Astrocyte (in vitro differentiated cells and primary cell): ENCODE results near the gene CD300E. TPM values are rescaled to one million over a fixed set of nuclear protein-coding genes. Genes with fewer than 3 reads are reported as not detected.

Experiments
- DNase-seq: peaks from one replicate; pipeline ENCODE4 v3.0.0-alpha.2; 2010; ENCODE audit warnings: low read depth
- FAIRE-seq: peaks from 2 replicates; lab custom pipeline; 2011; peaks lifted over from hg19 to GRCh38; lab: Jason Lieb, UNC
- H2AFZ ChIP-seq: 2 replicates; pipeline ENCODE4 v1.6.0; 2012; ENCODE audit warnings: low read depth, low read length, inconsistent platforms
- H3K27ac ChIP-seq: 2 replicates; pipeline ENCODE4 v1.5.1; 2011; ENCODE audit warnings: low read depth, low read length, inconsistent platforms
- H3K27me3 ChIP-seq: 2 replicates; pipeline ENCODE4 v1.6.0; 2011; ENCODE audit warnings: low read length, inconsistent platforms; ENCODE audit not compliant: insufficient read depth
- H3K36me3 ChIP-seq: 2 replicates; pipeline ENCODE4 v1.5.1; 2011; ENCODE audit warnings: low read length, inconsistent platforms; ENCODE audit not compliant: insufficient read depth
- H3K4me1 ChIP-seq: 2 replicates; pipeline ENCODE4 v1.5.1; 2011; ENCODE audit warnings: low read length, inconsistent platforms; ENCODE audit not compliant: insufficient read depth
- H3K4me2 ChIP-seq: 2 replicates; pipeline ENCODE4 v1.6.0; 2012; ENCODE audit warnings: low read length, inconsistent platforms
- H3K4me3 ChIP-seq: 2 replicates; pipeline ENCODE4 v1.5.1; 2011; ENCODE audit warnings: low read depth, mild to moderate bottlenecking, low read length, inconsistent platforms; ENCODE audit not compliant: insufficient read depth
- H3K79me2 ChIP-seq: 2 replicates; pipeline ENCODE4 v1.6.0; 2012; ENCODE audit warnings: mild to moderate bottlenecking, low read length, inconsistent platforms; ENCODE audit not compliant: insufficient read depth
- H3K9ac ChIP-seq: 2 replicates; pipeline ENCODE4 v1.6.0; 2012; ENCODE audit warnings: mild to moderate bottlenecking, low read length, inconsistent platforms
- H3K9me3 ChIP-seq: 2 replicates; pipeline ENCODE4 v1.5.1; 2012; ENCODE audit warnings: low read depth, mild to moderate bottlenecking, low read length, inconsistent platforms; ENCODE audit not compliant: insufficient read depth
- H4K20me1 ChIP-seq: 2 replicates; pipeline ENCODE4 v1.6.0; 2012; ENCODE audit warnings: low read length, inconsistent platforms; ENCODE audit not compliant: insufficient read depth
- H3K27ac Mint-ChIP-seq: one replicate; pipeline ENCODE4 v1.8.0; 2021; ENCODE audit warnings: mild to moderate bottlenecking, mixed read lengths; ENCODE audit not compliant: unreplicated experiment
- H3K27me3 Mint-ChIP-seq: one replicate; pipeline ENCODE4 v1.8.0; 2021; ENCODE audit warnings: low read depth, mixed read lengths; ENCODE audit not compliant: unreplicated experiment
- H3K36me3 Mint-ChIP-seq: one replicate; pipeline ENCODE4 v1.8.0; 2021; ENCODE audit warnings: low read depth, mixed read lengths; ENCODE audit not compliant: unreplicated experiment
- H3K4me1 Mint-ChIP-seq: one replicate; pipeline ENCODE4 v1.8.0; 2021; ENCODE audit warnings: low read depth, mixed read lengths; ENCODE audit not compliant: unreplicated experiment
- H3K4me3 Mint-ChIP-seq: one replicate; pipeline ENCODE4 v1.8.0; 2021; ENCODE audit warnings: mild to moderate bottlenecking, moderate library complexity, mixed read lengths; ENCODE audit not compliant: unreplicated experiment
- H3K9me3 Mint-ChIP-seq: one replicate; pipeline ENCODE4 v1.8.0; 2021; ENCODE audit warnings: mild to moderate bottlenecking, mixed read lengths; ENCODE audit not compliant: unreplicated experiment
- EZH2 ChIP-seq: IDR thresholded peaks from 2 replicates; pipeline ENCODE4 v1.6.1; 2012; ENCODE audit warnings: mild to moderate bottlenecking, low read length, inconsistent platforms; ENCODE audit not compliant: insufficient read depth
- total RNA-seq: library from RNA; stranded (reverse); gene quantifications from 2 replicates; pipeline ENCODE4 v1.2.1, GENCODE V29; 2021
- TF ChIP-seq, protein P1 (sequence below): IDR thresholded peaks from 2 replicates; pipeline ENCODE4 v1.5.1; 2011; ENCODE audit warnings: low read depth, mild to moderate bottlenecking, inconsistent platforms, low read length, moderate library complexity; ENCODE audit not compliant: insufficient read depth

CD300E gene
- total RNA-seq, 1 donor from 2014 or later, result not detected

DNA sequence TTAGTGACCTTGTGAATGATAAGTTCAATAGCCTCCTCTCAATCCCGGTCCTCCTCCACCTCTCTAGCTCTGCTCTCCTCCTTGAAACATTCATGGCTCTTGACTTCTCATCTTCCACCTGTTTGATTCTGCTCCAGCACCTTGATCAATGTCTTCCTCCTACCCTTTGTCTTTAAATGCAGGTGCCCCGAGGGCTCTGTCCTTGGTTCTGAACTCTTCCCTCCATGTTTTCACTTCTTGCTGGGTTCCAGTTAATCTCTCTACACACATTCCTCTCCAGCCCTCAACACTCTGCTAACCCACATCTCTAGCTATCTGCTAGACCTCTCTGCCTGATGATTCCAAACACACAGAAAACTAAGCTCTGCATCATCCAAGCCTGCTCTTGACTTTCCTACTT lies 13.4 kb downstream of the CD300E start:
- no peak for TF ChIP-seq EZH2
- TF ChIP-seq, protein P1, sequence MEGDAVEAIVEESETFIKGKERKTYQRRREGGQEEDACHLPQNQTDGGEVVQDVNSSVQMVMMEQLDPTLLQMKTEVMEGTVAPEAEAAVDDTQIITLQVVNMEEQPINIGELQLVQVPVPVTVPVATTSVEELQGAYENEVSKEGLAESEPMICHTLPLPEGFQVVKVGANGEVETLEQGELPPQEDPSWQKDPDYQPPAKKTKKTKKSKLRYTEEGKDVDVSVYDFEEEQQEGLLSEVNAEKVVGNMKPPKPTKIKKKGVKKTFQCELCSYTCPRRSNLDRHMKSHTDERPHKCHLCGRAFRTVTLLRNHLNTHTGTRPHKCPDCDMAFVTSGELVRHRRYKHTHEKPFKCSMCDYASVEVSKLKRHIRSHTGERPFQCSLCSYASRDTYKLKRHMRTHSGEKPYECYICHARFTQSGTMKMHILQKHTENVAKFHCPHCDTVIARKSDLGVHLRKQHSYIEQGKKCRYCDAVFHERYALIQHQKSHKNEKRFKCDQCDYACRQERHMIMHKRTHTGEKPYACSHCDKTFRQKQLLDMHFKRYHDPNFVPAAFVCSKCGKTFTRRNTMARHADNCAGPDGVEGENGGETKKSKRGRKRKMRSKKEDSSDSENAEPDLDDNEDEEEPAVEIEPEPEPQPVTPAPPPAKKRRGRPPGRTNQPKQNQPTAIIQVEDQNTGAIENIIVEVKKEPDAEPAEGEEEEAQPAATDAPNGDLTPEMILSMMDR, result no peak
- no peaks in the 10 kb centered on the region for H3K79me2 ChIP-seq
- H3K27ac ChIP-seq, result no peak overlapping the region
- H3K27me3 ChIP-seq, result peaks cover 3% of the 10 kb centered on the region
- no peak overlapping the region for H3K4me3 Mint-ChIP-seq
- H3K4me1 Mint-ChIP-seq, result peaks cover 8% of the 10 kb centered on the region
- no peak overlapping the region for H3K4me2 ChIP-seq
- H3K4me3 ChIP-seq, result no peak overlapping the region
- DNase-seq (no peak), FAIRE-seq (no peak)
- H2AFZ ChIP-seq, result no peak overlapping the region
- H3K27me3 Mint-ChIP-seq, result peaks cover 56% of the 10 kb centered on the region
- H4K20me1 ChIP-seq, result no peaks in the 10 kb centered on the region
- H3K4me1 ChIP-seq, result no peaks in the 10 kb centered on the region
- no peaks in the 10 kb centered on the region for H3K36me3 Mint-ChIP-seq
- peaks cover 7% of the 10 kb centered on the region for H3K9me3 Mint-ChIP-seq
- no peaks in the 10 kb centered on the region for H3K36me3 ChIP-seq
- no peaks in the 10 kb centered on the region for H3K9me3 ChIP-seq
- H3K9ac ChIP-seq, result no peak overlapping the region
- H3K27ac Mint-ChIP-seq, result no peak overlapping the region

DNA sequence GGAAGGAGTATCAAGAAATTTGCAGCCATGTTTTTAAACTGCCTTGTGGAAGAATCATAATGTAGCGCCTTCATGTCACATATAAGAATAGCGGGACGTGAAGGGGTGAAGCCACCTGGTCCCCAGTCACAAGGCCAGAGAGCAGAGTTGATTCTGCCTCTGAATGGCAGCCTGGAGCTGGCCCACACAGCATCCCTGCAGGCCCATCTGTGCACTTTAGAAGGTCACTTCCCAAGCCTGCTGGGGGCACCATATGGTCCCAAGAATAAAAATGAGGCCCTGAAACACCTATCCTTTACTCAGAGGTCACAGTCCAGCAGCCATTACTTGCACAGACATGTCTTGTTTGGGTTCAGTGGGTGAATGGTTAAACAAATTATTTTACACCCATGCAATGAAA lies 15.0 kb downstream of the CD300E start:
- H3K27ac Mint-ChIP-seq, result no peak overlapping the region
- no peak overlapping the region for H3K4me3 ChIP-seq
- no peak overlapping the region for H3K27ac ChIP-seq
- no peak overlapping the region for H2AFZ ChIP-seq
- no peaks in the 10 kb centered on the region for H3K79me2 ChIP-seq
- no peak for DNase-seq
- no peaks in the 10 kb centered on the region for H3K36me3 ChIP-seq
- H3K9me3 ChIP-seq, result no peaks in the 10 kb centered on the region
- TF ChIP-seq EZH2, result no peak
- TF ChIP-seq, protein P1, result no peak
- H3K4me1 ChIP-seq, result no peaks in the 10 kb centered on the region
- peaks cover 5% of the 10 kb centered on the region for H3K27me3 ChIP-seq
- no peaks in the 10 kb centered on the region for H4K20me1 ChIP-seq
- H3K36me3 Mint-ChIP-seq, result no peaks in the 10 kb centered on the region
- no peak overlapping the region for H3K4me2 ChIP-seq
- H3K4me3 Mint-ChIP-seq, result no peak overlapping the region
- peaks cover 50% of the 10 kb centered on the region for H3K27me3 Mint-ChIP-seq
- peaks cover 7% of the 10 kb centered on the region for H3K9me3 Mint-ChIP-seq
- H3K9ac ChIP-seq, result no peak overlapping the region
- H3K4me1 Mint-ChIP-seq, result peaks cover 10% of the 10 kb centered on the region
- no peak for FAIRE-seq

DNA sequence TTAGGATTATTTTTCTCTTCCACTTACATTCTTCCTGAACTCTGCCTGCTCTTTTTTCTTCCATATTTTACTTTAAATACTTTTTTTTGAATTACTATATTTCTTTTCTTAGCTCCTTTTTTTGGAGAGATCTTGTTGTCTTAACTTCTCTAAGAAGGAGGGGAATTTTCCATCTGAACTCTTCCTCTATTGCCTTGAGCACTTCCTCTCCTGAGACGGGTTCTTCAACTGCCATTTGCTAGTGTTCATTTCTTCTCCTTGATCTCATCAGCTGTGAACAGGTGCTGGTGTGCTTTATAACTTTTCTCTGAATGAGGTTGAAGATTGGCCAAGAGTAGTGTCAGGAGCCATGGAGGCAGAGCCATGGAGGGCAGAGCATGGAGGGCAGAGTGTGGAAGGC lies 16.3 kb downstream of the CD300E start:
- Histone ChIP-seq H3K4me3 (no peak overlapping the region), H3K79me2 (no peaks in the 10 kb centered on the region), H3K27ac (no peak overlapping the region), H2AFZ (no peak overlapping the region), H4K20me1 (no peaks in the 10 kb centered on the region), H3K9me3 (no peaks in the 10 kb centered on the region), H3K27me3 (peaks cover 9% of the 10 kb centered on the region), H3K4me2 (no peak overlapping the region), H3K36me3 (no peaks in the 10 kb centered on the region), H3K9ac (no peak overlapping the region), H3K4me1 (no peaks in the 10 kb centered on the region)
- no peak for DNase-seq
- H3K27me3 Mint-ChIP-seq, result peaks cover 52% of the 10 kb centered on the region
- no peaks in the 10 kb centered on the region for H3K36me3 Mint-ChIP-seq
- H3K4me3 Mint-ChIP-seq, result no peak overlapping the region
- no peak for TF ChIP-seq EZH2
- TF ChIP-seq, protein P1, result no peak
- no peak for FAIRE-seq
- H3K27ac Mint-ChIP-seq, result no peak overlapping the region
- H3K4me1 Mint-ChIP-seq, result peaks cover 10% of the 10 kb centered on the region
- H3K9me3 Mint-ChIP-seq, result peaks cover 7% of the 10 kb centered on the region
